GM12891 (cell line): ENCODE data around the gene SMIM38.
"Not testable (repeated sequence)": the region's sequence is repeated elsewhere in the genome, so short reads cannot be mapped to it uniquely, and the experiment has no call there.

Source experiments
- DNase-seq: peaks from one replicate; pipeline ENCODE4 v3.0.0; 2011; ENCODE audit warnings: low spot score; ENCODE audit not compliant: insufficient read length
- FAIRE-seq: peaks from 2 replicates; lab custom pipeline; 2011; peaks lifted over from hg19 to GRCh38; lab: Jason Lieb, UNC
- PAX5 ChIP-seq: IDR thresholded peaks from 2 replicates; pipeline ENCODE4 v1.6.1; 2011; ENCODE audit warnings: low read length, moderate library complexity, mild to moderate bottlenecking; ENCODE audit not compliant: insufficient read depth, severe bottlenecking
- POLR2A ChIP-seq: IDR thresholded peaks from 2 replicates; pipeline ENCODE4 v1.6.1; 2011; ENCODE audit warnings: low read depth, low read length, control low read depth
- POLR2AphosphoS5 ChIP-seq: IDR thresholded peaks from 2 replicates; pipeline ENCODE4 v1.6.1; 2011; ENCODE audit warnings: low read depth, low read length, control low read depth
- POU2F2 ChIP-seq: IDR thresholded peaks from 2 replicates; pipeline ENCODE4 v1.6.1; 2011; ENCODE audit warnings: low read depth, mild to moderate bottlenecking, control low read depth, low read length, moderate library complexity
- SPI1 ChIP-seq: IDR thresholded peaks from 2 replicates; pipeline ENCODE4 v1.6.1; 2011; ENCODE audit warnings: low read depth, low read length, control low read depth
- TAF1 ChIP-seq: IDR thresholded peaks from 2 replicates; pipeline ENCODE4 v1.6.1; 2011; ENCODE audit warnings: low read depth, low read length, control low read depth

The SMIM38 gene

GRCh38 chr11:69138265-69138664, 17.5 kb upstream of the SMIM38 start:
- TF ChIP-seq POU2F2 (no peak), TAF1 (no peak), PAX5 (no peak)
- DNase-seq (no peak), FAIRE-seq (no peak)

- not testable (repeated sequence) for DNase-seq, FAIRE-seq
Measured at GRCh38 chr11:69140161-69140560, 15.6 kb upstream of the SMIM38 start.

- DNase-seq (no peak), FAIRE-seq (no peak)
- TF ChIP-seq SPI1 (no peak), POU2F2 (no peak), TAF1 (no peak), PAX5 (no peak), POLR2A (no peak), POLR2AphosphoS5 (no peak)
Measured at GRCh38 chr11:69140635-69141034, 15.1 kb upstream of the SMIM38 start.

GRCh38 chr11:69141742-69142141, 14.0 kb upstream of the SMIM38 start:
- FAIRE-seq (no peak), DNase-seq (no peak)
- TF ChIP-seq POLR2AphosphoS5 (no peak), SPI1 (no peak), PAX5 (no peak), TAF1 (no peak), POU2F2 (no peak), POLR2A (no peak)

GRCh38 chr11:69142895-69143294, 12.8 kb upstream of the SMIM38 start:
- FAIRE-seq = no peak
- TF ChIP-seq SPI1 (no peak), POLR2AphosphoS5 (no peak), TAF1 (no peak), POU2F2 (no peak), PAX5 (no peak), POLR2A (no peak)
- no peak for DNase-seq

DNA sequence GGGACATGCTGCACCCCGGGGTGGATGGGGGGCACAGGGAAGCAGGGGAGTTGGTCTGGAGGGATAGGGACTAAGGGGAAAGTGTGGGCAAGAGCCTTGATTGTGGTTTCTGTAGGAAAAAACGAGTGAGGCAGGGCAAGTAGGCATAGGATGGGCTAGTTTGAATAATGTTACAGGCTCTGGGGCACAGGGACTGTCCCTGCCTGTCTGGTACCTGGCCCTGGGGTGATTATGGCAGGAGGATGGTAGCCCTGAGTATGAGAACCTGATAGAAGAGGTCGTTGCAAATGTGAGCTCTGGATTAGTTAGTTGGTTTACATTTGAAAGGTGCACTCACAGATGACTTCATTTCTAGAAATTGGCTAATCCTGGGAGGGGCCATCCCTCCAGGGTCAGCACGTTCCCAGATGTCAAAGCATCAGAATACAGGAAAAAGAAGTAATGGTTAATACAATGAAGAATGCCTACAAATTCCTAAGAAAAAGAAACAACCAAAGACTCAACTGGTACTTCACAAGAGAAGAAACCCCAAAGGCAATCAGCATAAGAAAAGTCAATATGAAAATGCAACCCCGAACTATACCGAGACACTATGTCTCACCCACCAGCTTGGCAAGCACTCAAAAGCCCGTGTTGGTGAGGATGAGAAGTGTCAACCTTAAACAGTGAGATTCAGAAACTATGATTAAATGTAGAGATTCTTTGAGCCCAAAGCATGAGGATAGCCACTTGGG, 11.3 kb upstream of the SMIM38 start:
- TF ChIP-seq TAF1 (no peak), POLR2AphosphoS5 (no peak), POLR2A (no peak), POU2F2 (no peak), PAX5 (no peak), SPI1 (no peak)

DNA sequence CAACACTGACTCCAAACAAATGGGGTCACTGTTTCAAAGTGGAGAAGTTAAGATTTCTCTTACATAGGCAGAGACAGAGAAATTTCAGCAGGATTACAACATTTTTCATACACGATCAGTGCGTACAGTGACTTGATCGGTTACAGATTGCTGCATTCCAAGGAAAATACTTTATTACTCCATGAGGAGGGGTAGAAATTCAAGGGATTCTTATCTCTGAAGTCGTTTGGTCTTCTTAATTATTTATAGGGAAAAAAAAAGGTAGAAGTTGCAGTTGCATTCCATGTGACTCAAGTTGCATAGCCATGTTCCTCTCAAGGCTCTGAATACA, 10.7 kb upstream of the SMIM38 start:
- no peak for FAIRE-seq
- TF ChIP-seq POU2F2 (no peak), TAF1 (no peak), POLR2A (no peak), SPI1 (no peak), PAX5 (no peak), POLR2AphosphoS5 (no peak)
- DNase-seq = no peak

More for the DNA sequence above, 11.3 kb upstream of the SMIM38 start:
- FAIRE-seq (no peak), DNase-seq (no peak)

GRCh38 chr11:69148377-69148762, 7.4 kb upstream of the SMIM38 start:
- FAIRE-seq (no peak), DNase-seq (no peak)
- TF ChIP-seq POLR2AphosphoS5 (no peak), TAF1 (no peak), POLR2A (no peak), SPI1 (no peak), POU2F2 (no peak), PAX5 (no peak)

DNA sequence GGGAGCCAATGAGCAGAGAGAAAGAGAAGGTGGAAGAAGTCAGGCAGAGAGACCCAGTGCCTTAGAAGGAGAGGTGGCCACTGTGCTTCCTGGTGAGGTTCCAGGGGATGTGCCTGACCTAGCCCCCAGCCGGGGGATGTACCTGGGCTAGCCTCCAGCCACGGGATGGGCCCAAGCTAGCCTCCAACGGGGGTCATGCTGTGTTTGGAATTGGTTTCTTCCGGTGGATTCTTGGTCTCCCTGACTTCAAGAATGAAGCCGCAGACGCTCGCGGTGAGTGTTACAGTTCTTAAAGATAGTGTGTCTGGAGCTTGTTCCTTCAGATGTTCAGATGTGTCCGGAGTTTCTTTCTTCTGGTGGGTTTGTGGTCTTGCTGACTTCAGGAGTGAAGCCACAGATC, 6.9 kb upstream of the SMIM38 start:
- no peak for TF ChIP-seq POLR2AphosphoS5
- no peak for TF ChIP-seq SPI1
- no peak for TF ChIP-seq POU2F2
- TF ChIP-seq TAF1 = no peak
- no peak for TF ChIP-seq PAX5
- TF ChIP-seq POLR2A = no peak
- no peak for DNase-seq
- FAIRE-seq = no peak

GRCh38 chr11:69149338-69150045, 6.2 kb upstream of the SMIM38 start:
- not testable (repeated sequence) for FAIRE-seq, DNase-seq
